Measurements from ENCODE around the gene EGFR. TPM values are rescaled to one million over a fixed set of nuclear protein-coding genes. Genes with fewer than 3 reads are reported as not detected.

Gene EGFR
- total RNA-seq, 6 experiments from 2014 or later = 59.3 to 127 (median 93.7) TPM

DNA sequence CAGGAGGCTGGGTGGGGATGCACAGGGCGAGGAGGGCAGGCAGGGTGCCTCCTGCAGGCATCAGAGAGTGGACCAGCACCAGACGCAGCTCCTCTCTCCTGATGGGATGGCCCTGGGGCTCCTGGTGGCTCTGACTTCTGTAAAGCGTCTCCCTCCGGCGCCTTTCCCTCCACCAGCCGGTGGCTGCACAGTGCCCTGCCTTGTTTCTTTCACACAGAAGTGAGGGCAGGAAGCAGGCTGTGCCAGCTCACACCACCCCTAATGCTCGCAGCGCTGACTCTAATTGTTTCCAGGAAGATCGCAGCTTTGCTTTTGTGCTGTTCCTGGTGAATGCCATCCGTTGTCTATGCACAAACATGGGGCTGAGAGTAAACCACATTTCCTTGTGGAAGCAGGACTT lies 194.0 kb downstream of the EGFR start:
- ATAC-seq = peak; percentile 30 to 57 (median 46)
- no peaks in the 10 kb centered on the region for H3K27me3 ChIP-seq
- no peak overlapping the region for H3K4me3 ChIP-seq
- intact Hi-C loops (cut with DNase I) = no loop called here
- 55% methylated on average over 4 of the region's 10 CpGs for WGBS (ENCODE audit: insufficient coverage, low coverage, low lambda C conversion rate, missing lambda C conversion rate)
- H3K36me3 ChIP-seq = peaks cover 0 to 8% (median 3%) of the 10 kb centered on the region in 4 donors
- no peaks in the 10 kb centered on the region for H3K4me1 ChIP-seq
- TF ChIP-seq, protein P1, sequence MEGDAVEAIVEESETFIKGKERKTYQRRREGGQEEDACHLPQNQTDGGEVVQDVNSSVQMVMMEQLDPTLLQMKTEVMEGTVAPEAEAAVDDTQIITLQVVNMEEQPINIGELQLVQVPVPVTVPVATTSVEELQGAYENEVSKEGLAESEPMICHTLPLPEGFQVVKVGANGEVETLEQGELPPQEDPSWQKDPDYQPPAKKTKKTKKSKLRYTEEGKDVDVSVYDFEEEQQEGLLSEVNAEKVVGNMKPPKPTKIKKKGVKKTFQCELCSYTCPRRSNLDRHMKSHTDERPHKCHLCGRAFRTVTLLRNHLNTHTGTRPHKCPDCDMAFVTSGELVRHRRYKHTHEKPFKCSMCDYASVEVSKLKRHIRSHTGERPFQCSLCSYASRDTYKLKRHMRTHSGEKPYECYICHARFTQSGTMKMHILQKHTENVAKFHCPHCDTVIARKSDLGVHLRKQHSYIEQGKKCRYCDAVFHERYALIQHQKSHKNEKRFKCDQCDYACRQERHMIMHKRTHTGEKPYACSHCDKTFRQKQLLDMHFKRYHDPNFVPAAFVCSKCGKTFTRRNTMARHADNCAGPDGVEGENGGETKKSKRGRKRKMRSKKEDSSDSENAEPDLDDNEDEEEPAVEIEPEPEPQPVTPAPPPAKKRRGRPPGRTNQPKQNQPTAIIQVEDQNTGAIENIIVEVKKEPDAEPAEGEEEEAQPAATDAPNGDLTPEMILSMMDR (IDR thresholded peaks at IDR 0.05) = no peak
- TF ChIP-seq POLR2A (IDR thresholded peaks at IDR 0.05) = no peak
- no peak for DNase-seq
- H3K27ac ChIP-seq = no peak overlapping the region
- H3K9me3 ChIP-seq = no peaks in the 10 kb centered on the region

DNA sequence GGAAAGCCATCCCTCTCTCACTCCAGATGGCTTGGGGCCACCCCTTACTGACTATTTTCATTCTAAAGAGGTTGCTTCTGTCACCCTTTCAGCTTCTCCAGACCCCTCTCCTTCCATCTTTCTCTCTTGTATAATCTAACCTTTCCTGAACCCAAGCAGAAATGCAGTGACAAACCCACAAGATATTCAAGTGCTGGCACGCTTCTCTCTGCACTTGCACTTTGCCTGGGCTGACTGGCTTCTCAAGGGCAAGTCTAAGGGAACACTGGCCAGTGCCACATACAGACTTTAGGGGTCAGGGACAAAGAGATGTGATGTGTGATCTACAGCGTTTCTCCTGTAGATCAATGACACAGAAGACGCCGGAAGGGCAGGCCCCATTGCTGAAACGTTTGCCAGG lies 195.9 kb downstream of the EGFR start:
- Histone ChIP-seq H3K36me3 (no peaks in the 10 kb centered on the region), H3K4me1 (no peaks in the 10 kb centered on the region)
- peak in 2 of 4 donors; percentile 14 to 20 for ATAC-seq

DNA sequence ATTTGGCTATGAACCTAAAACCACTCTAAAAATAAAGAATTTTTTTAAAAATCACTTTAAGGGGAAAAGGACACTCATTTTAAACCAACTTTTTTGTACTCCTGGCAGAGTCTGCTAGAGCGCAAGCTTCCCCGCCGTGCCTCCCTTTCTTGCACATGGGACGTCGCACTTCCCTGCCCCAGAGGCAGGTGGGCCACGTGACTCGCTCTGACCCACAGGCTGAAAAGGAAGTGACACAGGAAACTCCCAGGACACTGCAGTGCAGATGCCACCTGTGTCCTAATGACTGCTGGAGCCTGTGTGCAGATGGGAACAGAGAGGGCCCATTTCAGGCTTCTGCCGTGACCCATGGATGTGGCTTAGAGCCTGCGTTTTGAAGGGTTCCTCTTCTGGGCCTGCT lies 204.2 kb downstream of the EGFR start:
- WGBS (ENCODE audit: insufficient coverage, low coverage, low lambda C conversion rate, missing lambda C conversion rate) = 41% methylated on average over 3 of the region's 9 CpGs
- H3K4me1 ChIP-seq = no peaks in the 10 kb centered on the region
- H3K27me3 ChIP-seq = no peaks in the 10 kb centered on the region
- DNase-seq (no peak), ATAC-seq (no peak)
- no peaks in the 10 kb centered on the region for H3K36me3 ChIP-seq
- no peak overlapping the region for H3K27ac ChIP-seq
- intact Hi-C loops (cut with DNase I) = no loop called here
- no peak overlapping the region for H3K4me3 ChIP-seq
- H3K9me3 ChIP-seq = no peaks in the 10 kb centered on the region
- TF ChIP-seq, protein P1 (IDR thresholded peaks at IDR 0.05) = no peak
- no peak for TF ChIP-seq POLR2A (IDR thresholded peaks at IDR 0.05)

More for the DNA sequence above, 195.9 kb downstream of the EGFR start:
- no peaks in the 10 kb centered on the region for H3K9me3 ChIP-seq
- H3K27me3 ChIP-seq = no peaks in the 10 kb centered on the region
- TF ChIP-seq POLR2A (IDR thresholded peaks at IDR 0.05) = no peak
- TF ChIP-seq, protein P1 (IDR thresholded peaks at IDR 0.05) = no peak
- H3K4me3 ChIP-seq = no peak overlapping the region
- no peak for DNase-seq
- 47% methylated on average over 5 of the region's 5 CpGs for WGBS (ENCODE audit: insufficient coverage, low coverage, low lambda C conversion rate, missing lambda C conversion rate)
- intact Hi-C loops (cut with DNase I) = no loop called here
- H3K27ac ChIP-seq = no peak overlapping the region

DNA sequence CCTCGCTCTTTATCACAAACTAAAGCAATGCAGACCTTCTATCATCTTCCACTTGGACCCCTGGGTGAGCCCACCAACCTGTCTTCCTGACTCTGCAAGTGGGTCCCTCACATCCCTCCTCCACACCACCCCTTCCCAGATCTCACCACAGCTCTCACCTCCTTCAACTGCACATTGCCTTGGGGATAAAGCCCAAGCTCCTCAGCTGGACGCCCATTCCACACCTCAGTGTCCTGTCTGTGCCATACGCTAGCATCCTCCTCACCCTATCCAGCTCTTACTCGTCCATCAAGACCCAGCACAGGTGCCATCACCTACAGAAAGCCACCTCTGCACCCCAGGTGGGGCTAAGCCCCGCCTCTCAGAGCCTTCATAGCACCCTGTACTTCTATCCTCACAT lies 205.3 kb downstream of the EGFR start:
- Histone ChIP-seq H3K36me3 (no peaks in the 10 kb centered on the region), H3K27me3 (no peaks in the 10 kb centered on the region), H3K9me3 (no peaks in the 10 kb centered on the region), H3K4me3 (no peak overlapping the region), H3K4me1 (no peaks in the 10 kb centered on the region), H3K27ac (no peak overlapping the region)
- TF ChIP-seq, protein P1 (IDR thresholded peaks at IDR 0.05) = no peak
- no peak for TF ChIP-seq POLR2A (IDR thresholded peaks at IDR 0.05)
- intact Hi-C loops (cut with DNase I) = no loop called here
- ATAC-seq = no peak
- 61% methylated on average over 4 of the region's 5 CpGs for WGBS (ENCODE audit: insufficient coverage, low coverage, low lambda C conversion rate, missing lambda C conversion rate)
- no peak for DNase-seq

DNA sequence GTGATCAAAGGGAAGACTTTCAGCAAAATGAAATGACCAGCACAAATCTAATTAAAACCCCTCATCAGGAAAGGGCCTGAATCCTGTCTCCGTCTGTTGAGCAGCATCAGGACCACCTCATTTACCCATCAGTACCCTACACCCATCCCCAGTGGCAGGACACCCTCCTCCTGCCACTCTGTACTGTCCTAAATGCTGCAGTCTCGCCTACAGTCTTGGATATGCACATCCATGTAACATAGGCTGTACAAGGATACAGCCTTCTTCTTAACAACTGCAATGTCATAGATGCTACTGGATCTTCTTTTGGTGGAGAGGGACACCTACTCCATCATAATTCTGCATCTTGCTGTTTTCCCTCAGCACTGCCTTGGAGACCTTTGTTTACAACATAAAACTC lies 206.0 kb downstream of the EGFR start:
- no peak for TF ChIP-seq POLR2A (IDR thresholded peaks at IDR 0.05)
- TF ChIP-seq, protein P1 (IDR thresholded peaks at IDR 0.05) = no peak
- no peak for ATAC-seq
- Histone ChIP-seq H3K27me3 (no peaks in the 10 kb centered on the region), H3K4me3 (no peak overlapping the region), H3K27ac (no peak overlapping the region), H3K36me3 (no peaks in the 10 kb centered on the region), H3K9me3 (no peaks in the 10 kb centered on the region), H3K4me1 (no peaks in the 10 kb centered on the region)
- 53% methylated on average over 2 of the region's 2 CpGs for WGBS (ENCODE audit: insufficient coverage, low coverage, low lambda C conversion rate, missing lambda C conversion rate)
- intact Hi-C loops (cut with DNase I) = no loop called here
- no peak for DNase-seq

Data from right lobe of liver (tissue), 6 donors.